Activated T-helper 17 cell treated with anti-CD3 and anti-CD28 coated beads, Interleukin-2, amount 50 U/mL, for 72 hours (primary cell): ENCODE data around the gene UBB. TPM values are rescaled to one million over a fixed set of nuclear protein-coding genes. Genes with fewer than 3 reads are reported as not detected.
A peak's percentile ranks its signal among the peaks of the same experiment; 100 is the strongest.

Experiments used
- ATAC-seq: fragments of 150-1000 bp; cut with Tn5 transposase; replicated peaks from 2 replicates; pipeline ENCODE4 v1.10.0; 2021; ENCODE audit warnings: mild to moderate bottlenecking, moderate library complexity
- H3K27ac Mint-ChIP-seq: one replicate; pipeline ENCODE4 v1.8.0; 2022; ENCODE audit warnings: mixed read lengths
- H3K27me3 Mint-ChIP-seq: one replicate; pipeline ENCODE4 v1.8.0; 2022; ENCODE audit warnings: mixed read lengths
- H3K36me3 Mint-ChIP-seq: one replicate; pipeline ENCODE4 v1.8.0; 2022; ENCODE audit warnings: low read depth, mild to moderate bottlenecking, mixed read lengths
- H3K4me1 Mint-ChIP-seq: one replicate; pipeline ENCODE4 v1.8.0; 2022; ENCODE audit warnings: mixed read lengths
- H3K4me3 Mint-ChIP-seq: one replicate; pipeline ENCODE4 v1.8.0; 2022; ENCODE audit warnings: mild to moderate bottlenecking, mixed read lengths
- H3K9me3 Mint-ChIP-seq: one replicate; pipeline ENCODE4 v1.8.0; 2022; ENCODE audit warnings: mixed read lengths
- total RNA-seq, 2 donors: library from RNA; stranded (reverse); gene quantifications; one replicate each; pipeline ENCODE4 v1.2.3, GENCODE V29; 2022

Gene UBB
- total RNA-seq, 2 donors from 2014 or later: 896 to 1,413 TPM

GRCh38 chr17:16354585-16354984 lies 26.3 kb upstream of the UBB start:
- Mint-ChIP-seq H3K9me3 (no peaks in the 10 kb centered on the region), H3K27ac (no peak overlapping the region), H3K4me3 (peak overlapping the region; percentile 75), H3K36me3 (peaks cover 10% of the 10 kb centered on the region), H3K27me3 (no peaks in the 10 kb centered on the region), H3K4me1 (peaks cover 5% of the 10 kb centered on the region)
- no peak for ATAC-seq

- Mint-ChIP-seq H3K27ac (no peak overlapping the region), H3K36me3 (no peaks in the 10 kb centered on the region), H3K4me3 (no peak overlapping the region), H3K27me3 (no peaks in the 10 kb centered on the region), H3K9me3 (no peaks in the 10 kb centered on the region), H3K4me1 (peaks cover 9% of the 10 kb centered on the region)
- ATAC-seq: no peak
Measured at GRCh38 chr17:16358394-16358793, 22.5 kb upstream of the UBB start.

GRCh38 chr17:16361874-16362273 lies 19.0 kb upstream of the UBB start:
- Mint-ChIP-seq H3K9me3 (no peaks in the 10 kb centered on the region), H3K4me1 (peaks cover 9% of the 10 kb centered on the region), H3K4me3 (peak overlapping the region; percentile 48), H3K27ac (peak overlapping the region; percentile 20), H3K36me3 (no peaks in the 10 kb centered on the region), H3K27me3 (no peaks in the 10 kb centered on the region)
- ATAC-seq: peak; percentile 93

- Mint-ChIP-seq H3K4me3 (no peak overlapping the region), H3K36me3 (no peaks in the 10 kb centered on the region), H3K4me1 (peaks cover 9% of the 10 kb centered on the region), H3K9me3 (no peaks in the 10 kb centered on the region), H3K27me3 (no peaks in the 10 kb centered on the region), H3K27ac (no peak overlapping the region)
- peak; percentile 81 for ATAC-seq
Measured at GRCh38 chr17:16363749-16364536, 16.9 kb upstream of the UBB start.

- Mint-ChIP-seq H3K27ac (no peak overlapping the region), H3K27me3 (no peaks in the 10 kb centered on the region), H3K9me3 (no peaks in the 10 kb centered on the region), H3K36me3 (no peaks in the 10 kb centered on the region), H3K4me1 (peaks cover 9% of the 10 kb centered on the region), H3K4me3 (no peak overlapping the region)
- ATAC-seq: no peak
Measured at GRCh38 chr17:16364625-16365024, 16.3 kb upstream of the UBB start.

- Mint-ChIP-seq H3K36me3 (no peaks in the 10 kb centered on the region), H3K9me3 (no peaks in the 10 kb centered on the region), H3K27ac (no peak overlapping the region), H3K4me3 (no peak overlapping the region), H3K4me1 (no peaks in the 10 kb centered on the region), H3K27me3 (no peaks in the 10 kb centered on the region)
- no peak for ATAC-seq
Measured at GRCh38 chr17:16371742-16372141, 9.1 kb upstream of the UBB start.

- Mint-ChIP-seq H3K4me1 (no peaks in the 10 kb centered on the region), H3K27me3 (no peaks in the 10 kb centered on the region), H3K36me3 (no peaks in the 10 kb centered on the region), H3K4me3 (no peak overlapping the region), H3K27ac (no peak overlapping the region), H3K9me3 (no peaks in the 10 kb centered on the region)
- ATAC-seq: no peak
Measured at GRCh38 chr17:16374146-16374938, 6.5 kb upstream of the UBB start.

- Mint-ChIP-seq H3K27ac (no peak overlapping the region), H3K4me1 (peaks cover 9% of the 10 kb centered on the region), H3K4me3 (no peak overlapping the region), H3K9me3 (no peaks in the 10 kb centered on the region), H3K27me3 (no peaks in the 10 kb centered on the region), H3K36me3 (peaks cover 27% of the 10 kb centered on the region)
- ATAC-seq: no peak
Measured at GRCh38 chr17:16377941-16378341, 3.0 kb upstream of the UBB start.

- peaks cover 35% of the 10 kb centered on the region for H3K36me3 Mint-ChIP-seq
- H3K4me3 Mint-ChIP-seq: peak overlapping the region; percentile 13
- H3K27ac Mint-ChIP-seq: no peak overlapping the region
- H3K4me1 Mint-ChIP-seq: peaks cover 17% of the 10 kb centered on the region
- ATAC-seq: no peak
- H3K27me3 Mint-ChIP-seq: no peaks in the 10 kb centered on the region
- no peaks in the 10 kb centered on the region for H3K9me3 Mint-ChIP-seq
Measured at GRCh38 chr17:16378636-16379282, 2.1 kb upstream of the UBB start.

GRCh38 chr17:16379654-16380053 lies 1.2 kb upstream of the UBB start:
- Mint-ChIP-seq H3K9me3 (no peaks in the 10 kb centered on the region), H3K4me3 (no peak overlapping the region), H3K27me3 (no peaks in the 10 kb centered on the region), H3K27ac (no peak overlapping the region), H3K4me1 (peaks cover 26% of the 10 kb centered on the region), H3K36me3 (peaks cover 44% of the 10 kb centered on the region)
- ATAC-seq: no peak

GRCh38 chr17:16381496-16381820 lies 567 bp downstream of the UBB start:
- H3K27me3 Mint-ChIP-seq: no peaks in the 10 kb centered on the region
- ATAC-seq: peak; percentile 51

GRCh38 chr17:16383216-16383615 lies 2.3 kb downstream of the UBB start:
- H3K4me3 Mint-ChIP-seq: peak overlapping the region; percentile 98
- H3K9me3 Mint-ChIP-seq: no peaks in the 10 kb centered on the region
- peaks cover 47% of the 10 kb centered on the region for H3K36me3 Mint-ChIP-seq
- peak overlapping the region; percentile 35 for H3K27ac Mint-ChIP-seq
- H3K27me3 Mint-ChIP-seq: no peaks in the 10 kb centered on the region
- peaks cover 29% of the 10 kb centered on the region for H3K4me1 Mint-ChIP-seq
- no peak for ATAC-seq

More at GRCh38 chr17:16381496-16381820, 567 bp downstream of the UBB start:
- Mint-ChIP-seq H3K4me1 (peaks cover 29% of the 10 kb centered on the region), H3K9me3 (no peaks in the 10 kb centered on the region), H3K27ac (peak overlapping the region; percentile 100), H3K36me3 (peaks cover 47% of the 10 kb centered on the region), H3K4me3 (peak overlapping the region; percentile 98)

GRCh38 chr17:16383772-16384287 lies 2.9 kb downstream of the UBB start:
- no peaks in the 10 kb centered on the region for H3K27me3 Mint-ChIP-seq
- no peak for ATAC-seq
- peaks cover 47% of the 10 kb centered on the region for H3K36me3 Mint-ChIP-seq
- peak overlapping the region; percentile 35 for H3K27ac Mint-ChIP-seq
- no peaks in the 10 kb centered on the region for H3K9me3 Mint-ChIP-seq
- peaks cover 29% of the 10 kb centered on the region for H3K4me1 Mint-ChIP-seq
- H3K4me3 Mint-ChIP-seq: peak overlapping the region; percentile 98

GRCh38 chr17:16384557-16384956 lies 3.7 kb downstream of the UBB start:
- Mint-ChIP-seq H3K27me3 (no peaks in the 10 kb centered on the region), H3K27ac (peak overlapping the region; percentile 10), H3K4me1 (peaks cover 29% of the 10 kb centered on the region), H3K9me3 (no peaks in the 10 kb centered on the region), H3K4me3 (peak overlapping the region; percentile 98), H3K36me3 (peaks cover 47% of the 10 kb centered on the region)
- no peak for ATAC-seq
